Measurements from ENCODE around the gene LY6G5C.

Gene LY6G5C, protein sequence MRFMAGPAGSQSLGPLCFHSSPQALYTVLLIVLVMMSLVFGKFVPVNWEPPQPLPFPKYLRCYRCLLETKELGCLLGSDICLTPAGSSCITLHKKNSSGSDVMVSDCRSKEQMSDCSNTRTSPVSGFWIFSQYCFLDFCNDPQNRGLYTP

DNA sequence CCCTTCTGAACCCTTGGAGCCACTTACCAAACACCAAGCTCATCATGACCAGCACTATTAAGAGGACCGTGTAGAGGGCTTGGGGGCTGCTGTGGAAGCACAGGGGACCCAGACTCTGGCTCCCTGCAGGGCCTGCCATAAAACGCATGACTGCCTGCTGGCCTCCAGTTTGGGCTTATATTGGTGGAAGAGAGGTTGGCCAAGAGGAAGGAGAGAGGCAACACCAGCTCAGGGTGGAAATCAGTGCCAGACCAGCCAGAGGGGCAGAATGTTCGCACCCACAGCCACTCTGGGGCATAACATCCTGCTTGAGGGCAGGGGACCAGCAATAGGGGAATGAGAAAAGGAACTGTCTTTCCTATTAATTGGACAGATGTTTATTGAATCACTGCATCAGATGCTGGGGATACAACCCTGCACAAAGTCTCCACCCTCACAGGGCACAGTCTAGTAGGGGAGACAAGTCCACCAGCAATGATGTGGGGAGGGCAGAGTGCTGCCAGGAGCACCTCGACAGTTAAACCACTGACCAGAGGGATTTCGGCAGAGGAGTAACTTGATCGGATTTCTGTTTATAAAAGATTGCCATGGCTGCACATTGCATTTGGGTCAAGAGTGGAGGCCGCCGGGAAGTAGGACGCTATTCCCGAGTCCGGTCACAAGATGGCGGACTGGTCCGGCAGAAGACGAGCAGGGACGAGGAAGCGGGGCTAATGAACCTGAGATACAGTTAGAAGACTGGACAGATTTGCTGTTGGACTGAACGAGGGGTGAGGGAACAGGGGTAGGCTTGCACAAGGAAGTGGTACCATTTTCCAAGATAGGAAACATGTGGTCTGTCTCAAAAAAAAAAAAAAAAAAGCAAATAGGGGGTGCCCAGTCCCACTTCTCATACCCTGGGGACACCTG lies at the start of gene LY6G5C:
TSS of gene LY6G5C (minus strand) at position 842 of the 909 bp plus-strand sequence. CDS start at position 148, 694 bp downstream.
- peak; percentile 49 to 68 for DNase-seq

DNA sequence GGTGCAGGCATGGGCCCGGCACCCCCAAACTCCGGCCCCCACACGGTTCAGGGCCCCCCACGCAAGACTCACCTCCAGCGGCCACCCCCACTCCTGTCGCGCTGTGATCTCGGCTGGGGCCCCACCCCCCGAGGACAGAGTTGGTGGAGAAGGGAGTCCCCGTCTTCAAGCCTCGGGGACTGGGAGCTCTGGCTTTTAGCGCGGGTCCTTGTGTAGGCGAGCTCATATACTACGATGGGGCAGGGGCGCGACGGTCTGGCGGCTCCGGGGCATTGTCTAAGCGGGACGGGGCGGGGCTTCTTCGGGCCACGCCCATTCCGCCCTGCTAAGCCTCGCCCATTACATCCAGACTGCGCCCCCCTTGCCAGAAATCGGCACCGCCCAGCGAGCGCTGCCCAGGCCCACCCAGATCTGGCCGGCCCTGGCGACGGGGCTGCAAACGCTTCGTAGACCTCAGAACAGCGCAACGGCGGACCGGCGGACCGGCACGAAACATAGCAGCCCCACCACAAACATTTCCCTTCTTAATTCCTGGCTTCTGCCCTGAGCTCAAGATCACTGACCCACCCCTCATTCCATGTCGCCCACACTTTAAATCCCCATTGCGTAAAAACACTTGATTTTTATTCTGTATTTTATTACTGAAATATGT lies 49.2 kb upstream of the LY6G5C start:
- DNase-seq: peak; percentile 75 to 80

DNA sequence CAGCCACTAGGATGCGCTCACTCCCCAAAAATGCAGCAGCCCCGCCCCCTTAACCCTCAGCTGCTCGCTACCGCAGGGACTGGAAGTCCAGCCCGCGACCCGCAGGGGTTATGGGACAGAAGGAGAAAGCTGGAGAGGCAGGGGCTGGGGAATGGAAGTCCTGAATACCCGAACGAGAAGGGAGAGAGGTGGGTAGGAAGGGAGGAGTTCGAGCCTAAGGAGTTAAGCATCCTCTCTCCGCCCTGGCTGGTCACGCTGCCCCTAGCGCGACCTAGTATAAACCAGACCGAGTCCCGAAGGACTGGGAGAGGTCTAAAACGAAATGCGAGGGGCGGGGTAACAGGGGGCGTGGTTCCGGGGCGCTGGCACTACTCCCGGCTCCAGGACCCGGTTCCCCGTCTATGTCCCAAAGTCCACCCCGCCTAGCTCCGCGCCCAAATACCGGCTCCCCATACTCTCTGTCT lies 48.7 kb upstream of the LY6G5C start:
- peak; percentile 25 to 68 for DNase-seq

DNA sequence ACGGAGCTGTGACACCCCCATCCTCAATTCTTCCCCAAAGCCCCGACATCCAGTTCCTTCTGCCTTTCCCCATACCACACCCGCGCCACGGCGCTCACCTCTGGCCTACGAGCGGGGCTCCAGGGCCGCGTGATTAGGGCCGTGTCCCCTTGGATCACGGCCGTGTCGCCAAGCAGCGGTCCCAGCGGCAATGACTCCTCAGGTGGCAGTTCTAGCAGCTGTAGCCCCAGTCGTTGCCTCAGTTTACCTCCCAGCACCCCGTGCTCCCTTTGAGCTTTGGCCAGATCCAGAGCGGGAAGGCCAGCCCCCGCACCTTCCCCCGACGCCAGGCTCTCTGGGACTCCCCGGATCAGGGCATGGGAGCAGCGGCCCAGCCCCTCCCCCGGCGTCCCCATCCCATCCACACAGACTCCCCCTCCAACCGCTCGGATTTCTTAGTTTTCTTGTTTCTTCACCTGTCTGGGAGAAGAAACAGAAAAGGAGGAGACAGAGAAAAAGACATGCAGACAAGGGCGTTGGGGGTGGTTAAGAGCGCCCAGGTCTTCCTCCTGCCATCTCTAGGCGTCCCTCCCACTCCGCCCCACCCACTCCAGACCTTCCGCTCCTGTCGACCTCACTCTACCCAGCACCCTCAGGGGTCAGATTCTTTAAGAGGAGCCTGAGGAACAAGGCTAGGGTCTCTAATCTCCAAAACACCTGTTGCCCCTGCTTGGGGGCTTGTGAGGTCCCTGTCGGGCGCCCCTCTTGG lies 48.1 kb upstream of the LY6G5C start, which contains the start of gene DDAH2:
TSS of gene DDAH2 (minus strand) at position 533 of the 748 bp plus-strand sequence. CDS start at position 395, 138 bp downstream.
- no peak for DNase-seq

DNA sequence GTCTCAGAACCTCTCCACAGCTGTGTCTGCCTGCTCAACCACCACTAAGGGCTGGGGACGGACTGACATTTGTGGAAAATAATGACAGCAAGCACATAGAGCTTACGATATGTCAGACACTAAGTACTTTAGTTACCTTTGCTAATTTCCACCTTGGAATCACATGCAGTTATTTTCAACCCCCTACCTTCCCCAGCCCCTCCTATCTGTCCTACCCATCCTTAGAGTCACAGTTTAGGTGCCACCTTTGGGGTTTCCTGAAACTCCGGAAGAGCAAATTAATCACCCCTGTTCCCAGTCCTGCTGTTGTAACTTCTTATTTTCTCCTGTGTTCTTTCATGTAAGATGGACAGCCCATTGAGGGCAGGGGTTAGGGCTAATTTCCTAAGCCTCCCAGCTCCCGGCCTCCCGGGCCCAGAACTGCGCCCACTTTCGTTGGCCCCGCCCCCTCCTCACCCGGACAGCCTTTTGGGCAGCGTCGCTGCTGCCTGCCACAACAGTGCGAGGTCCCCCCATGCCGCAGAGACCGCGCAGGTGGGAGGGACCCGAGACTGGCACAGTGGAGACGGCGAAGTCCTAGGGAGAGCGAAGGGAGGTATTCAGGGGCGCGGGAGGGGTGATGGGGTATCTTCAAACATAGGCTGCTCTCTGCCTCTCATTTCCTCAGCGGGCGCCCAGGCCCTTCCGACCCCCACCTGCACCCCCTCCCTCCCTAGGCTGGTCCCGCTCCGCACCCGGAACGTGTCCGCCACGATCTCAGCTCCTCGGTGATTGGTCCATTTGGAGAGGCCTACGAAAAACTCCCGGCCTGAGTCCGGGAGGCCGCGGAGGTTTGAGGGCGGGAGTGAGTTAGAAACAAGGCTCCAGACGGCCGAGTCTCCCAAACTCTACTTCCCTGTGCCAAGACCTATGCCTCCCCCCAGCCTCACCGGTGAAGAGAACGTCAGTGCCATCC lies 47.1 kb upstream of the LY6G5C start:
- DNase-seq: no peak

DNA sequence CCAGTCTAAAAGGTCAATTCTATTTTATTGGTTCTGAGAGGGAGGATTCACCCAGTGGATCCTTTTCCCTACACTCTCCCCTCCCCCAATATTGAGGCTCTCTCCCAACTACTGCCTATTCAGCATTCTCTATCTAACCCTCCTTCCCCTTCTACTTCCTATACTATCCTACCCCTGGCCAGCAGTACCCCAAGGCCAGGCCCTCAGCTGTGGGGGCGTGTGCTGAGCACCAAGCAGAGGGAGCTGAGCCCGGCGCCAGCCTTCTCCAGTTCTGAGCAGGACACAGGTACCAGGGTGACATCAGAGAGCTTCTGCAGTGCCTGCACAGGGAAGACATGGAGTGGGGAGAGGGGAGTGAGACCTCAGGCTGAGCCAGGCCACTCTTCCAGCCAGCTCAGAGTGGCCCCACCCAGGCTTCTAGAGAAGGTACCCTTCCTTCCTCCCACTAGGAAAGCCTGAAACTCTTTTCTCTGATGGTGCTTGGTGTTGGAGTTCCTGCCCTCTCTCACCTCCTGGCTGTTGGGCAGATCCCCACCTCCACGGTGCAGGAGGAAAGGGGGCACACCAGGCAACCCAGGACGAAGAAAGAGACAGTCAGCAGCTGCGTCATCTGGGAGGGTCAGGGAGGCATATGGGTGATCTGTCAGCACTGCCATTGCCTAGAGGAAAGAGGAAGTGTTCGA lies 46.3 kb upstream of the LY6G5C start:
- no peak for DNase-seq

DNA sequence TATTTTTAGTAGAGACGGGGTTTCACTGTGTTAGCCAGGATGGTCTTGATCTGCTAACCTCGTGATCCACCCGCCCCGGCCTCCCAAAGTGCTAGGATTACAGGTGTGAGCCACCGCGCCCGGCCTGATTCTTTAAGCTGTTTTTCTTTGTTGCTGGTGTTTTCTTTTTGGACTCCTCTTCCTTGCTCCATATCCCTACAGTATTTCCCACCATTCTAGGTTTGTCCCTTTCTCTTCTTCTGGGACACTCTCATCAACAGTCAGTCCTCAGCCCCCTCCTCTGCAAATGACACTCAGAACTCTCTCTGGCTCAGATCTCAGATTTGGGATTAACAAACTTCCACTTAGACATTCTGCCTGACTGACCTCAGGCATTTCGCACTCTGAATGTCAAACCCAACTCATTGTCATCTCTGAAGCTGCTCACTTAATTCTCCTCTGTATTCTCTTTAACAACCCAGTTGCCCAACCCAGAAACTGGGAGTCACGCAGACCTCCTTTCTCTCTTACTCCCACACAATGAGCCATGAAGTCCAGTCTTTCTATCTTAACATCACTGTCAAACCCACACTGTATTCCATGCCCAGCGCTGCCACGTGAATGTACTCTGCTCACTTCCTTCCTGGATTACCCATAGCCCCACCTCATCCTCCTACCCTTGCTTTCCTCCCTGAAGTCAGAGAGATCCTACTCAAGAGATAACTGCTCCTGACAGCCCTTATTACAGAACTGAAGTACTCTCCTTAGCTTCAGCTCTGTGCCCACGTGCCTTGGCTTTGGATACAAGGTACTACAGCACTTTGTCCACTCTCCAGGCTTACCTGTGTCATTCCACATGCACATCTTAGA lies 44.9 kb upstream of the LY6G5C start:
- DNase-seq: no peak

DNA sequence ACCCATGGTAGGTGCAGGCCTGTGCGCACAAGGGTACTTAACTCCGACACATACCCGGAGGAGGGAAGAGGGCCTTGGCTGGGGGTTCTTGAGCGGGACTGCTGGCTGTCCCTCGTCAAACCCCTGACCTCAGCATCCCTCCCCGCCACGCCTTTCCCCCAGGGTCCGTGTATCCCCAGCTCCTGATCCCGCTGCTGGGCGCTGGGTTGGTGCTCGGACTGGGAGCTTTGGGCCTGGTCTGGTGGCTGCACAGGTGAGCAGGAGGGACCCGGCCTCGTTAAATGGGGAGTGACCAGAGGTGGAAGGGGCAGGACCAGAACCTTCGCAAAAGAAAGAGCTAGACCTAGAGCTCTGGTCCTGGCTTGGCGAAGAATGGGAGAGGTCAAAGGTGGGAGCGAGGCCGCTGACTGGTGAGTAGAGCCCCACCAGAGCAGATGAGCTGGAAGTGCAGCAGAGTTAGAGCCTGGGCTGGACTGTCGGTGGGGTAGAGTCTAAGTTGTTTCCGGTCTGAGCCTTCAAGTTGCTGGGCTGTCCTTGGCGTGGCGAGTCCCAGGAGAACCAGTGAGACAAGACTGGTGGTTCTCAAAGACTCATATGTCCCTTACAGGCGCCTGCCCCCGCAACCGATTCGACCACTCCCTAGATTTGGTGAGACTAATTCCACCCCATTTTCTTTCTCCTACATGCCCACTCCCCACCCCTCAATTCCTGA lies 43.3 kb upstream of the LY6G5C start:
- DNase-seq: no peak

DNA sequence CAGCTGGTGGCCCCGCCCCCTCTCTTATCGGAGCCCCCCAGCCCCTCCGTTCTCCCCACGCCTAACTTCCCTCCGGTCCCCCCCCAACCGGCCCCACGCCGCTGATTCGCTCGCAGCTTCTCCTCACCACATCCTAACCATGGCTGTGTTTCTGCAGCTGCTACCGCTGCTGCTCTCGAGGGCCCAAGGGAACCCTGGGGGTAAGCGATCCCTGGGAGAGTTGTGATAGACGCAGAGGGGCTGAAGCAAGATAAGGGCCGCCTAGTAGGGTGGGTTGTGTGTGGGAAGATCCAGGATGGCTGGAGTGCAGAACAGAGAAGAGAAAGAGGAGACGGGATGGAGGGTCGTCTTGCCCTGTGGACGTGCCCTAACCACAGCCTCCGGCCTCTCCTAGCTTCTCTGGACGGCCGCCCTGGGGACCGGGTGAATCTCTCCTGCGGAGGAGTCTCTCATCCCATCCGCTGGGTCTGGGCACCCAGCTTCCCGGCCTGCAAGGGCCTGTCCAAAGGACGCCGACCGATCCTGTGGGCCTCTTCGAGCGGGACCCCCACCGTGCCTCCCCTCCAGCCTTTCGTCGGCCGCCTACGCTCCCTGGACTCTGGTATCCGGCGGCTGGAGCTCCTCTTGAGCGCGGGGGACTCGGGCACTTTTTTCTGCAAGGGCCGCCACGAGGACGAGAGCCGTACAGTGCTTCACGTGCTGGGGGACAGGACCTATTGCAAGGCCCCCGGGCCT lies 42.5 kb upstream of the LY6G5C start, which contains the start of gene MPIG6B:
TSS of gene MPIG6B (plus strand) at position 129 of the 735 bp plus-strand sequence. CDS start at position 140, 11 bp downstream.
- DNase-seq: no peak

DNA sequence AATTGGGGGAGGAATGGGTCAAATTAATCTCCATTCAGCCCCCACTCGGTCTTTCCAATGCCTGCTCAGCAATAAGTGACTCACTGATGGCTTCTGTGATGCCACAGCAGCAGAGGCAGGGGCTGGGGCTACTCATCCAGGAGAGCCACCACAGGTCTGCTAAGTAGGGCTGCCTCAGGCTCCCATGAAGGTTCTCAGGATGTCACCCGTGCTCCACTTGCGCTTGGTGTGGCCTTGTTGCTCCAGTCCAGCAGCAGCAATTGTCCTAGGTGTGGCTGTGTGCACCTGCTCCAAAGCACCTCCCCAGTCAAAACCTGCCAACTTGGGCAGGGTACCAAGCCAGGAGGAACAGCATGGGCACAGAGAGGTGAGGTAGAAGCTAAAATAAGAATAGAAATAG lies 41.3 kb upstream of the LY6G5C start:
- DNase-seq: no peak

DNA sequence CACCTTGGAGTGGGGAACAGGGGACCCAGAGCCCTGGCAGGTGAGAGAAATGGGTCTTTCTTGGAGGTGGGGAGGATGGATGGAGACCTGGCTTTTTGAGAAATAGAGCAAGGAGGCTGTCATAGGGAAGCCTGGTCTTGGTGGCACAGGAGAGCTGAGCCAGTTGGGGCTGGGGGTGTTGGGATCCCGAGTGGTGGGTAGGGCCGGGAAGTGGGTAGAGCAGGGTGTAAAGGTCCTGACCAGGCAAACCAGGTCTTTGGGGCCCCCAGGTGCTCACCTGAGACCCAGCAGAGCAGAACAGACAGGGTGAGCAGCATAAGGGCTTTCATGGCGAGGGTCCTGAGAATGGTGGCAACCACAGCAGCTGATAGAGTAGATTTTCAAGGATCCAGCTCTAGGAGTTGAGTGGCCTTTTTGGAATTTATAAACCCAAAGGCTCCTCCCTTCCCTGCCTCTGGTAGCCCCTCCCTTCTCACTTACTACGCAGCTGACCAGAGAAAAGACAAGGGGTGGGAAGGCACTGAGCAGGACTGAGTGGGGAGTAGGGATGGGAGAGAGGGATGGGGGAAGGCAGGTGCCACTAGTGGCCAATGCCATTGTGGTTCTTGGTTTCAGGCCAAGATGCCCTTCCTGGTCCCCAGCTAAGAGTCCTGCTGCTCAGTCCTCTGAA lies 40.6 kb upstream of the LY6G5C start, which contains the start of gene LY6G6C:
TSS of gene LY6G6C (minus strand) at position 396 of the 670 bp plus-strand sequence. CDS start at position 329, 67 bp downstream.
- DNase-seq: no peak

DNA sequence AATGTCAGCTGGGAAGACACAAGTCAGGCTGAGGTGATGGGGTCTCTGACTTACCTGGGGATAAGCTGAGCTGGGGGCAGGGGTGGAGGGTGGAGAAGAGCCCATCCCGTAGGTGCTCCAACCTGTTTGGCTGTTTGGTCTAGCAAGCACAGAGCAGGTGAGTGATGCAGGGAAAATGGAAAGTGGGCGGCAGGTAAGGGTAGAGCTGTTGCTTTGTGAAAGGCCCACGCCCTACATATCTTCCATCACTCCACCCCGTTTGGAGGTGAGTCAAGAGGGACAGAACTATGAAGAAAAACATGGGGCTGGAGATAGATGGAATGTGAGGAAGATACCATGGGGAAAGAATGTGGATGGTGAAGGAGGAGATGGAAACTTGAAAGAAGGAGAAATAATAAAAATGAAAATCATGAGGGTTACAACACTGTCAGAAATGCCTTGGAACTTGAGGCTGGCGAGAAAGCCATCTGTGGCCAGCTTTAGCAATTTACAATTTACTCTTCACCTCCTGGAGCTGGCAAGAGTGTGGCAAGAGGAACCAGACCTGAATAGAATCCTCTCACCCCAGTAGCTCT lies 39.4 kb upstream of the LY6G5C start:
- DNase-seq: no peak

DNA sequence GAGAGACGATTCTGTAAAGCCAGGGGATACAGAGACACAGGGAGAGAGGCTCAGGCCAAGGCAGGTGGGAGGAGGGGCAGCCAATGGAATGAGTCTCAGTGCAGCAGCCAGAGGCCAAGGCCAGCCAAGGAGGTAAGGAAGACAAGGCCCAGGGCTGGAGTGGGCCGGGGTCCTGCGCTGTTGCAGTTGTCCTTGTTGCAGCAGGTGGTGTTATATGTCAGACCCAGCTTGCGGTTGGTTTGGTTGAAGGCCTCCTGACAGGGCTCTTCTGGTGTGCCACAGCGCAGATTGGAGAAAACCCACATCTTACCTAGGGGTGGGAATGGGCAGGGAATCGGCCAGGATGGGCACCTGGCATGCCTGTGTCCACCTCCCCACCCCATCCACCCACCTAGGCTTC lies 38.1 kb upstream of the LY6G5C start:
- DNase-seq: no peak

DNA sequence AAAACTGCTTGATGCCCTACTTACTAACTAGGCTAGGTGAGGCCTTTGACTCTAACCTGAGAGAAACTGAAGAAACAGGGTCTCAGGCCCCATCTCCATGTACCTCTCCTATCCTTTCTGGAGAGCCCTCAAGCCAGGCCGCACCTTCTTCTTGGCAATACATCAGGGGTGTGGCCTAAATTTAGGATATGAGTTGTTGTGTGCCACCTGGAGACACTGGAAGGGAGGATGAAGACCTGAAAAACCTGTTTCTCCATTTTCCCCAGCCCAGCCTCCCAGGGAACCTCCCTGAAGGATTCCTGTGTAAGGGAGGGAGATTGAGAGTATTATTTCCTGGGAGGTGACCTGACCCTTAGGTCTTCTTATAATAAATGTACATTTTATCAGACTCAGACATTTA lies 37.4 kb upstream of the LY6G5C start:
- no peak for DNase-seq

DNA sequence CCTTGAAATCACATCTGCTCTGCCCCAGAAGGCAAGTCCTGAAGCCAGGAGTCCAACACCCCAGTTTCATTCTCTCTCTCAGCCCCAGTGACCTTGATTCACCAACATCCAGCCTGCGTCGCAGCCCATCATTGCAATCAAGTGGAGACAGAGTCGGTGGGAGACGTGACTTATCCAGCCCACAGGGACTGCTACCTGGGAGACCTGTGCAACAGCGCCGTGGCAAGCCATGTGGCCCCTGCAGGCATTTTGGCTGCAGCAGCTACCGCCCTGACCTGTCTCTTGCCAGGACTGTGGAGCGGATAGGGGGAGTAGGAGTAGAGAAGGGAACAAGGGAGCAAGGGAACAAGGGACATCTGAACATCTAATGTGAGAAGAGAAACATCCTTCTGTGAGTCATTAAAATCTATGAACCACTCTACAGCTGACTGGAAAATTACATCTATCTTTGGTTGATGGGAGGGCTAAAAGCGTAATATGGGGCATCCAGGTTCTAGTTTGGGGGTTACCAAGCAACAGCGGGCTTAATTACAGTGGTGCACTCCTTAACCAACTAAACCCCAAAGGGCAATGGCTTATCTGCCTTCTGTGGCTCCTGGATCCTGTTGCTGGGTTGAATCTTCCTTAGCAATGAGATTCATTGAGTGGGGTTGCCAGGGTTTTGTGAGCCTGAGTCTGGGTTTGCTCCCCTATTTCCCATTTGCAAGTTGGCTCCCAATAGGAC lies 36.8 kb upstream of the LY6G5C start:
- no peak for DNase-seq

Measured in NCI-H446 (cell line).